Neuronal stem cell (in vitro differentiated cells): ENCODE data around the gene PDE7B.
A peak's percentile ranks its signal among the peaks of the same experiment; 100 is the strongest.

Experiments
- DNase-seq: peaks from one replicate; pipeline ENCODE4 v3.0.0-alpha.2; 2013; ENCODE audit warnings: low spot score
- H2AFZ ChIP-seq: one replicate; pipeline ENCODE4 v1.6.1; 2013; ENCODE audit warnings: mild to moderate bottlenecking, low read length, inconsistent platforms
- H2AK5ac ChIP-seq: 2 replicates; pipeline ENCODE4 v1.6.1; 2013; ENCODE audit warnings: low read depth, mild to moderate bottlenecking, inconsistent platforms, low read length, moderate library complexity, mixed read lengths
- H2BK120ac ChIP-seq: 2 replicates; pipeline ENCODE4 v1.6.1; 2013; ENCODE audit warnings: low read depth, mild to moderate bottlenecking, inconsistent platforms, low read length, moderate library complexity, mixed read lengths
- H2BK12ac ChIP-seq: one replicate; pipeline ENCODE4 v1.6.1; 2013; ENCODE audit warnings: low read length, inconsistent platforms
- H2BK15ac ChIP-seq: 2 replicates; pipeline ENCODE4 v1.6.1; 2013; ENCODE audit warnings: mild to moderate bottlenecking, low read length, inconsistent platforms, mixed read lengths
- H2BK5ac ChIP-seq: one replicate; pipeline ENCODE4 v1.6.1; 2013; ENCODE audit warnings: inconsistent platforms, mild to moderate bottlenecking, low read length, moderate library complexity
- H3K14ac ChIP-seq: one replicate; pipeline ENCODE4 v1.6.1; 2013; ENCODE audit warnings: low read length, inconsistent platforms
- H3K18ac ChIP-seq: 2 replicates; pipeline ENCODE4 v1.6.1; 2013; ENCODE audit warnings: low read length, inconsistent platforms
- H3K23ac ChIP-seq: 2 replicates; pipeline ENCODE4 v1.6.1; 2013; ENCODE audit warnings: low read depth, mild to moderate bottlenecking, mixed read lengths, low read length, inconsistent platforms; ENCODE audit not compliant: poor library complexity
- H3K27ac ChIP-seq: replicated peaks from 3 replicates; pipeline ENCODE4 v1.5.1; 2013; ENCODE audit warnings: low read length, inconsistent platforms
- H3K27me3 ChIP-seq, 3 experiments: 2 replicates each; pipeline ENCODE4 v1.6.1; 2013; ENCODE audit warnings: low read length in 3 of 3, mild to moderate bottlenecking in 2 of 3, inconsistent platforms in 1 of 3, low read depth in 1 of 3, mixed read lengths in 1 of 3, moderate library complexity in 1 of 3; ENCODE audit not compliant: control insufficient read depth in 3 of 3, insufficient read depth in 3 of 3
- H3K36me3 ChIP-seq, 2 donors: replicated peaks in 1 of 2; 2 replicates each; pipeline ENCODE4 v1.6.1; 2013; ENCODE audit warnings: low read length in 2 of 2; ENCODE audit not compliant: control insufficient read depth in 2 of 2, insufficient read depth in 2 of 2
- H3K4ac ChIP-seq: 2 replicates; pipeline ENCODE4 v1.6.1; 2013; ENCODE audit warnings: inconsistent platforms, mild to moderate bottlenecking, low read length, moderate library complexity
- H3K4me1 ChIP-seq, 2 donors: 1 replicate in 1 of 2; 2 replicates in 1 of 2; pipeline ENCODE4 v1.6.1; 2013; ENCODE audit warnings: low read length in 2 of 2, low read depth in 1 of 2; ENCODE audit not compliant: control insufficient read depth in 2 of 2, insufficient read depth in 1 of 2
- H3K4me2 ChIP-seq: one replicate; pipeline ENCODE4 v1.6.1; 2013; ENCODE audit warnings: mild to moderate bottlenecking, low read length, inconsistent platforms; ENCODE audit not compliant: insufficient read depth, poor library complexity, severe bottlenecking
- H3K4me3 ChIP-seq, 2 donors: 2 replicates each; pipeline ENCODE4 v1.5.1; 2013; ENCODE audit warnings: low read length in 2 of 2, mild to moderate bottlenecking in 2 of 2, inconsistent platforms in 1 of 2, moderate library complexity in 1 of 2
- H3K79me1 ChIP-seq: one replicate; pipeline ENCODE4 v1.6.1; 2013; ENCODE audit warnings: low read depth, mild to moderate bottlenecking, inconsistent platforms, low read length, moderate library complexity
- H3K9ac ChIP-seq: one replicate; pipeline ENCODE4 v1.6.1; 2013; ENCODE audit warnings: mild to moderate bottlenecking, low read depth, low read length, inconsistent platforms; ENCODE audit not compliant: poor library complexity
- H3K9me3 ChIP-seq, 2 donors: replicated peaks in 1 of 2; 2 replicates each; pipeline versions ENCODE3 to v1.6.1; 2013; ENCODE audit warnings: low read length in 2 of 2, mild to moderate bottlenecking in 2 of 2, inconsistent platforms in 1 of 2, low read depth in 1 of 2, mixed read lengths in 1 of 2, moderate library complexity in 1 of 2; ENCODE audit not compliant: control insufficient read depth in 2 of 2, insufficient read depth in 1 of 2
- H4K8ac ChIP-seq: one replicate; pipeline ENCODE4 v1.6.1; 2013; ENCODE audit warnings: low read depth, mild to moderate bottlenecking, inconsistent platforms, low read length, moderate library complexity
- H4K91ac ChIP-seq: one replicate; pipeline ENCODE4 v1.6.1; 2013; ENCODE audit warnings: low read length, low read depth, mild to moderate bottlenecking, inconsistent platforms; ENCODE audit not compliant: poor library complexity
- WGBS, 2 donors: extraction: QIAGEN DNeasy Blood & Tissue Kit; methylation state at CpG; one replicate each; pipeline ENCODE4 v1.1.7; 2013; ENCODE audit warnings: missing lambda C conversion rate in 2 of 2, mixed read lengths in 1 of 2; ENCODE audit not compliant: insufficient read length in 2 of 2, insufficient replicate concordance in 1 of 2; ENCODE audit errors: extremely low coverage in 2 of 2; 5-methylcytosine and 5-hydroxymethylcytosine counted together

Gene PDE7B

GRCh38 chr6:136095986-136096385 lies 244.5 kb downstream of the PDE7B start:
- Histone ChIP-seq H3K9me3 (peaks cover 2 to 4% of the 10 kb centered on the region in 2 donors), H3K4me3 (no peak overlapping the region), H3K4me2 (no peak overlapping the region), H4K8ac (no peak overlapping the region), H2BK120ac (no peak overlapping the region), H2AFZ (no peak overlapping the region), H2BK12ac (no peak overlapping the region), H2AK5ac (no peak overlapping the region), H3K27ac (no peak overlapping the region), H3K18ac (no peak overlapping the region), H3K9ac (no peak overlapping the region), H3K4me1 (no peaks in the 10 kb centered on the region), H3K4ac (no peak overlapping the region), H3K23ac (no peak overlapping the region), H4K91ac (no peak overlapping the region), H2BK15ac (no peak overlapping the region), H3K14ac (no peak overlapping the region), H2BK5ac (no peak overlapping the region), H3K36me3 (no peaks in the 10 kb centered on the region), H3K79me1 (no peaks in the 10 kb centered on the region), H3K27me3 (no peaks in the 10 kb centered on the region)
- no CpG with 5 or more reads among the region's 3 CpGs for WGBS, 2 donors
- DNase-seq, result no peak

- Histone ChIP-seq H3K23ac (no peak overlapping the region), H2AFZ (peak overlapping the region; percentile 55), H4K91ac (no peak overlapping the region), H3K4me1 (peaks cover 10 to 26% of the 10 kb centered on the region in 2 donors), H4K8ac (no peak overlapping the region), H2BK120ac (no peak overlapping the region), H3K9me3 (no peaks in the 10 kb centered on the region), H3K4me2 (no peak overlapping the region), H2BK12ac (no peak overlapping the region), H3K36me3 (no peaks in the 10 kb centered on the region), H3K9ac (no peak overlapping the region), H3K18ac (no peak overlapping the region), H3K4me3 (no peak overlapping the region), H3K27me3 (no peaks in the 10 kb centered on the region), H2BK5ac (no peak overlapping the region), H3K4ac (no peak overlapping the region), H3K14ac (no peak overlapping the region), H2AK5ac (no peak overlapping the region), H3K79me1 (no peaks in the 10 kb centered on the region), H3K27ac (no peak overlapping the region), H2BK15ac (no peak overlapping the region)
- DNase-seq, result no peak
- WGBS, 2 donors, result no CpG with 5 or more reads among the region's 7 CpGs
Measured at GRCh38 chr6:136102991-136103688, 251.6 kb downstream of the PDE7B start.

GRCh38 chr6:136103763-136104311 lies 252.3 kb downstream of the PDE7B start:
- WGBS, 2 donors, result no CpG with 5 or more reads among the region's 7 CpGs
- Histone ChIP-seq H2BK120ac (no peak overlapping the region), H3K4ac (no peak overlapping the region), H3K18ac (no peak overlapping the region), H3K9me3 (no peaks in the 10 kb centered on the region), H2BK15ac (no peak overlapping the region), H3K79me1 (no peaks in the 10 kb centered on the region), H3K9ac (no peak overlapping the region), H3K14ac (no peak overlapping the region), H3K4me2 (no peak overlapping the region), H3K36me3 (no peaks in the 10 kb centered on the region), H3K27ac (no peak overlapping the region), H2BK5ac (no peak overlapping the region), H4K91ac (no peak overlapping the region), H3K4me3 (no peak overlapping the region), H2AFZ (no peak overlapping the region), H3K23ac (no peak overlapping the region), H2BK12ac (no peak overlapping the region), H2AK5ac (no peak overlapping the region), H3K27me3 (no peaks in the 10 kb centered on the region), H3K4me1 (peaks cover 10 to 32% of the 10 kb centered on the region in 2 donors), H4K8ac (no peak overlapping the region)
- peak; percentile 36 for DNase-seq

- no peaks in the 10 kb centered on the region for H3K27me3 ChIP-seq
- H3K27ac ChIP-seq, result no peak overlapping the region
- H3K23ac ChIP-seq, result no peak overlapping the region
- WGBS, 2 donors, result no CpG with 5 or more reads among the region's 2 CpGs
- no peak overlapping the region for H3K14ac ChIP-seq
- H2AFZ ChIP-seq, result no peak overlapping the region
- H3K18ac ChIP-seq, result no peak overlapping the region
- no peak overlapping the region for H3K4ac ChIP-seq
- H3K79me1 ChIP-seq, result no peaks in the 10 kb centered on the region
- H2BK5ac ChIP-seq, result no peak overlapping the region
- H2BK120ac ChIP-seq, result no peak overlapping the region
- H2AK5ac ChIP-seq, result no peak overlapping the region
- no peaks in the 10 kb centered on the region for H3K9me3 ChIP-seq
- no peak overlapping the region for H4K91ac ChIP-seq
- DNase-seq, result no peak
- no peak overlapping the region for H3K4me3 ChIP-seq
- H4K8ac ChIP-seq, result no peak overlapping the region
- H2BK12ac ChIP-seq, result no peak overlapping the region
- H3K36me3 ChIP-seq, result no peaks in the 10 kb centered on the region
- no peak overlapping the region for H3K9ac ChIP-seq
- no peak overlapping the region for H2BK15ac ChIP-seq
- no peak overlapping the region for H3K4me2 ChIP-seq
- H3K4me1 ChIP-seq, result peaks cover 10 to 33% of the 10 kb centered on the region in 2 donors
Measured at GRCh38 chr6:136104556-136104955, 253.1 kb downstream of the PDE7B start.
